ENCODE data around the gene GRM1.

The GRM1 gene

DNA sequence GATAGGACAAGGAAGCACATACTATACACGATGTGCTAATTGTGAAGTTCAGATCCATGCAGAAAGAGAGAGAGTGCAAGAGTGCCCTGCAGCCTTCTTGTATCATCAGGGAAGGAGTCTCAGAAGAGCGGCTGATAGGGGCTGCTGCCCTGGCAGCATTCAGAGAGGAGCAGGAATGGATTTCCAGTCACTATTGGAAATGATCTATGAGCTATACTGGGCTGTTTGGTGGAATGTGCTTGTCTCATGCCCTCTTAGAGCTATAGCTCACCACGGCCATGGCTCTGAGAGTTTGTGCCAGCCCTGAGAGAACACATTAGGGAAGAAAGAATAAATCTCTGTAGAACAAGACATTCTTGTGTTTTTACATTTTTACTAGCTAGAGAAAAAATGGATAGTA lies 302.2 kb downstream of the GRM1 start:
- H3K4me3 ChIP-seq (ENCODE audit: low read depth, low read length), result no peak overlapping the region
- H3K4me1 ChIP-seq (ENCODE audit: control insufficient read depth, insufficient read depth, low read length), result no peaks in the 10 kb centered on the region
- CTCF ChIA-PET, result no interaction called here

GRCh38 chr6:146335336-146335735 lies 306.5 kb downstream of the GRM1 start:
- POLR2A ChIA-PET, result no interaction called here
- Histone ChIP-seq H3K27ac (ENCODE audit: extremely low read depth, low read depth, low read length) (no peak overlapping the region), H3K4me1 (ENCODE audit: control insufficient read depth, insufficient read depth, low read length) (no peaks in the 10 kb centered on the region), H3K9me3 (ENCODE audit: control insufficient read depth, insufficient read depth, low read depth, low read length) (no peaks in the 10 kb centered on the region), H3K36me3 (ENCODE audit: control insufficient read depth in 2 of 2, insufficient read depth in 1 of 2, low read length in 2 of 2) (no peaks in the 10 kb centered on the region), H3K4me3 (ENCODE audit: low read depth, low read length) (no peak overlapping the region)
- TF ChIP-seq, protein P1, sequence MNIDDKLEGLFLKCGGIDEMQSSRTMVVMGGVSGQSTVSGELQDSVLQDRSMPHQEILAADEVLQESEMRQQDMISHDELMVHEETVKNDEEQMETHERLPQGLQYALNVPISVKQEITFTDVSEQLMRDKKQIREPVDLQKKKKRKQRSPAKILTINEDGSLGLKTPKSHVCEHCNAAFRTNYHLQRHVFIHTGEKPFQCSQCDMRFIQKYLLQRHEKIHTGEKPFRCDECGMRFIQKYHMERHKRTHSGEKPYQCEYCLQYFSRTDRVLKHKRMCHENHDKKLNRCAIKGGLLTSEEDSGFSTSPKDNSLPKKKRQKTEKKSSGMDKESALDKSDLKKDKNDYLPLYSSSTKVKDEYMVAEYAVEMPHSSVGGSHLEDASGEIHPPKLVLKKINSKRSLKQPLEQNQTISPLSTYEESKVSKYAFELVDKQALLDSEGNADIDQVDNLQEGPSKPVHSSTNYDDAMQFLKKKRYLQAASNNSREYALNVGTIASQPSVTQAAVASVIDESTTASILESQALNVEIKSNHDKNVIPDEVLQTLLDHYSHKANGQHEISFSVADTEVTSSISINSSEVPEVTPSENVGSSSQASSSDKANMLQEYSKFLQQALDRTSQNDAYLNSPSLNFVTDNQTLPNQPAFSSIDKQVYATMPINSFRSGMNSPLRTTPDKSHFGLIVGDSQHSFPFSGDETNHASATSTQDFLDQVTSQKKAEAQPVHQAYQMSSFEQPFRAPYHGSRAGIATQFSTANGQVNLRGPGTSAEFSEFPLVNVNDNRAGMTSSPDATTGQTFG (tag by site-specific recombination; IDR thresholded peaks at IDR 0.05; ENCODE audit: borderline replicate concordance), result no peak
- TF ChIP-seq ZNF621 (tag by site-specific recombination; IDR thresholded peaks at IDR 0.05), result no peak
- no peak for TF ChIP-seq ZNF830 (tag by site-specific recombination; IDR thresholded peaks at IDR 0.05; ENCODE audit: low read depth)
- no peak for TF ChIP-seq ZNF544 (tag by site-specific recombination; IDR thresholded peaks at IDR 0.05)
- CTCF ChIA-PET, result no interaction called here

More for the DNA sequence above, 302.2 kb downstream of the GRM1 start:
- H3K27ac ChIP-seq (ENCODE audit: extremely low read depth, low read depth, low read length), result no peak overlapping the region
- TF ChIP-seq YY1 (tag by site-specific recombination; IDR thresholded peaks at IDR 0.05), result no peak
- no peak for TF ChIP-seq KLF10 (tag by site-specific recombination; IDR thresholded peaks at IDR 0.05)
- TF ChIP-seq ZNF19 (tag by site-specific recombination; IDR thresholded peaks at IDR 0.05; ENCODE audit: low read depth), result no peak
- TF ChIP-seq, protein P2, sequence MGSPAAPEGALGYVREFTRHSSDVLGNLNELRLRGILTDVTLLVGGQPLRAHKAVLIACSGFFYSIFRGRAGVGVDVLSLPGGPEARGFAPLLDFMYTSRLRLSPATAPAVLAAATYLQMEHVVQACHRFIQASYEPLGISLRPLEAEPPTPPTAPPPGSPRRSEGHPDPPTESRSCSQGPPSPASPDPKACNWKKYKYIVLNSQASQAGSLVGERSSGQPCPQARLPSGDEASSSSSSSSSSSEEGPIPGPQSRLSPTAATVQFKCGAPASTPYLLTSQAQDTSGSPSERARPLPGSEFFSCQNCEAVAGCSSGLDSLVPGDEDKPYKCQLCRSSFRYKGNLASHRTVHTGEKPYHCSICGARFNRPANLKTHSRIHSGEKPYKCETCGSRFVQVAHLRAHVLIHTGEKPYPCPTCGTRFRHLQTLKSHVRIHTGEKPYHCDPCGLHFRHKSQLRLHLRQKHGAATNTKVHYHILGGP (tag by site-specific recombination; IDR thresholded peaks at IDR 0.05), result no peak
- TF ChIP-seq REPIN1 (tag by site-specific recombination; IDR thresholded peaks at IDR 0.05; ENCODE audit: low read depth), result no peak
- no peaks in the 10 kb centered on the region for H3K9me3 ChIP-seq (ENCODE audit: control insufficient read depth, insufficient read depth, low read depth, low read length)
- H3K36me3 ChIP-seq (ENCODE audit: control insufficient read depth in 2 of 2, insufficient read depth in 1 of 2, low read length in 2 of 2), result no peaks in the 10 kb centered on the region
- POLR2A ChIA-PET, result no interaction called here

DNA sequence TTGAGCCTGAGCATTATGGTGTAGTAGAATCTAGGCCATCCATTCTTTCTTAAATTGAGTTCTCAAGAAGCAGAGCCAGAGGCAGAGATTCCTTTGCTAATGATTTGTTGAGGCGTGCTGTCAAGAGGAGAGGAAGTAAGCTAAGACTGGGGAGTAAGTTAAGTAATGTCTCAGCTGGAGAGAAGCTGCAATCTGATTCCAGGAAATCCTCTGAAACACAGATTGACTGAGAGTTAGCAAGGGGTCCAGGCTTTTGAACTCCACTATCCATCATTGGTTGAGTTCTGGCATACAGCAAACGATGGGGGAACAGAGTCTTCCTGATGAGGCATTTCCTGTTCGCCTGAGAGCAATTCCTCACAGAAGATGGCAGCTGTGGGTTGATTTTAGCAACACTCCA lies 307.3 kb downstream of the GRM1 start:
- H3K27ac ChIP-seq (ENCODE audit: extremely low read depth, low read depth, low read length), result no peak overlapping the region
- H3K36me3 ChIP-seq (ENCODE audit: control insufficient read depth in 2 of 2, insufficient read depth in 1 of 2, low read length in 2 of 2), result no peaks in the 10 kb centered on the region
- no peaks in the 10 kb centered on the region for H3K9me3 ChIP-seq (ENCODE audit: control insufficient read depth, insufficient read depth, low read depth, low read length)
- no peak overlapping the region for H3K4me3 ChIP-seq (ENCODE audit: low read depth, low read length)
- ChIA-PET POLR2A (no interaction called here), CTCF (no interaction called here)
- H3K4me1 ChIP-seq (ENCODE audit: control insufficient read depth, insufficient read depth, low read length), result no peaks in the 10 kb centered on the region
- TF ChIP-seq ZNF548 (tag by site-specific recombination; IDR thresholded peaks at IDR 0.05), result no peak
- TF ChIP-seq REPIN1 (tag by site-specific recombination; IDR thresholded peaks at IDR 0.05; ENCODE audit: low read depth), result no peak
- TF ChIP-seq ZNF133 (tag by site-specific recombination; IDR thresholded peaks at IDR 0.05), result no peak
- TF ChIP-seq ZNF37A (tag by site-specific recombination; IDR thresholded peaks at IDR 0.05), result no peak
- TF ChIP-seq ZNF785 (tag by site-specific recombination; IDR thresholded peaks at IDR 0.05), result no peak
- TF ChIP-seq MZF1 (tag by site-specific recombination; IDR thresholded peaks at IDR 0.05; ENCODE audit: borderline replicate concordance), result no peak
- no peak for TF ChIP-seq ZNF513 (tag by site-specific recombination; IDR thresholded peaks at IDR 0.05)
- TF ChIP-seq, protein P3, sequence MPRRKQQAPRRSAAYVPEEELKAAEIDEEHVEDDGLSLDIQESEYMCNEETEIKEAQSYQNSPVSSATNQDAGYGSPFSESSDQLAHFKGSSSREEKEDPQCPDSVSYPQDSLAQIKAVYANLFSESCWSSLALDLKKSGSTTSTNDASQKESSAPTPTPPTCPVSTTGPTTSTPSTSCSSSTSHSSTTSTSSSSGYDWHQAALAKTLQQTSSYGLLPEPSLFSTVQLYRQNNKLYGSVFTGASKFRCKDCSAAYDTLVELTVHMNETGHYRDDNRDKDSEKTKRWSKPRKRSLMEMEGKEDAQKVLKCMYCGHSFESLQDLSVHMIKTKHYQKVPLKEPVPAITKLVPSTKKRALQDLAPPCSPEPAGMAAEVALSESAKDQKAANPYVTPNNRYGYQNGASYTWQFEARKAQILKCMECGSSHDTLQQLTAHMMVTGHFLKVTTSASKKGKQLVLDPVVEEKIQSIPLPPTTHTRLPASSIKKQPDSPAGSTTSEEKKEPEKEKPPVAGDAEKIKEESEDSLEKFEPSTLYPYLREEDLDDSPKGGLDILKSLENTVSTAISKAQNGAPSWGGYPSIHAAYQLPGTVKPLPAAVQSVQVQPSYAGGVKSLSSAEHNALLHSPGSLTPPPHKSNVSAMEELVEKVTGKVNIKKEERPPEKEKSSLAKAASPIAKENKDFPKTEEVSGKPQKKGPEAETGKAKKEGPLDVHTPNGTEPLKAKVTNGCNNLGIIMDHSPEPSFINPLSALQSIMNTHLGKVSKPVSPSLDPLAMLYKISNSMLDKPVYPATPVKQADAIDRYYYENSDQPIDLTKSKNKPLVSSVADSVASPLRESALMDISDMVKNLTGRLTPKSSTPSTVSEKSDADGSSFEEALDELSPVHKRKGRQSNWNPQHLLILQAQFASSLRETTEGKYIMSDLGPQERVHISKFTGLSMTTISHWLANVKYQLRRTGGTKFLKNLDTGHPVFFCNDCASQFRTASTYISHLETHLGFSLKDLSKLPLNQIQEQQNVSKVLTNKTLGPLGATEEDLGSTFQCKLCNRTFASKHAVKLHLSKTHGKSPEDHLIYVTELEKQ (tag by site-specific recombination; IDR thresholded peaks at IDR 0.05; ENCODE audit: borderline replicate concordance), result no peak
- TF ChIP-seq ZBTB21 (tag by site-specific recombination; IDR thresholded peaks at IDR 0.05), result no peak
- TF ChIP-seq ZNF629 (tag by site-specific recombination; IDR thresholded peaks at IDR 0.05), result no peak
- TF ChIP-seq SP2 (tag by site-specific recombination; IDR thresholded peaks at IDR 0.05), result no peak

All from HEK293 (cell line).